Glutamatergic neuron (in vitro differentiated cells): ENCODE measurements around the gene IKBKG. TPM values are rescaled to one million over a fixed set of nuclear protein-coding genes. Genes with fewer than 3 reads are reported as not detected.
"Not testable (repeated sequence)": the region's sequence is repeated elsewhere in the genome, so short reads cannot be mapped to it uniquely, and the experiment has no call there.

Experiments
- DNase-seq: peaks from one replicate; pipeline ENCODE4 v3.0.0; 2022
- H3K27ac Mint-ChIP-seq: one replicate; pipeline ENCODE4 v1.8.0; 2020; ENCODE audit warnings: mild to moderate bottlenecking, mixed read lengths, inconsistent platforms; ENCODE audit not compliant: unreplicated experiment
- H3K27me3 Mint-ChIP-seq: one replicate; pipeline ENCODE4 v1.8.0; 2020; ENCODE audit warnings: mild to moderate bottlenecking, moderate library complexity, mixed read lengths, inconsistent platforms; ENCODE audit not compliant: unreplicated experiment
- H3K36me3 Mint-ChIP-seq: one replicate; pipeline ENCODE4 v1.8.0; 2020; ENCODE audit warnings: mild to moderate bottlenecking, mixed read lengths, inconsistent platforms; ENCODE audit not compliant: unreplicated experiment
- H3K4me1 Mint-ChIP-seq: one replicate; pipeline ENCODE4 v1.8.0; 2020; ENCODE audit warnings: mild to moderate bottlenecking, low read depth, mixed read lengths, inconsistent platforms; ENCODE audit not compliant: unreplicated experiment
- H3K4me3 Mint-ChIP-seq: one replicate; pipeline ENCODE4 v1.8.0; 2020; ENCODE audit warnings: mild to moderate bottlenecking, mixed read lengths, inconsistent platforms; ENCODE audit not compliant: unreplicated experiment
- H3K9me3 Mint-ChIP-seq: one replicate; pipeline ENCODE4 v1.8.0; 2020; ENCODE audit warnings: mild to moderate bottlenecking, moderate library complexity, mixed read lengths, inconsistent platforms; ENCODE audit not compliant: unreplicated experiment
- CTCF ChIP-seq: fragments of 200-600 bp; sonication (generic); IDR thresholded peaks from one replicate; pipeline ENCODE4 v1.5.0; 2021; ENCODE audit not compliant: partially characterized antibody, unreplicated experiment
- long read RNA-seq: library from polyadenylated mRNA; unstranded; transcript quantifications from one replicate; pipeline ENCODE4 v2.0.0, GENCODE V29; 2020; ENCODE audit not compliant: unreplicated experiment
- total RNA-seq: library from RNA; stranded (reverse); fragmentation: NEBNext Ultra II Directional; extraction: Animal tissue kit (Norgen Biotek cat#: 25700); gene quantifications from one replicate; pipeline ENCODE4 v1.2.1, GENCODE V29; 2021; ENCODE audit not compliant: unreplicated experiment

Gene IKBKG
- 27.6 TPM for total RNA-seq
- long read RNA-seq, partial matches to known transcripts = 0 of 4 reads
- long read RNA-seq, other reads (novel, unspliced or antisense) = 1 of 4 reads

- H3K4me1 Mint-ChIP-seq = peaks cover 4% of the 10 kb centered on the region
- TF ChIP-seq CTCF = no peak
- peak within 1 kb of the TSS; percentile 89 for H3K27ac Mint-ChIP-seq
- H3K9me3 Mint-ChIP-seq = peaks cover 6% of the 10 kb centered on the region
- DNase-seq = peak; percentile 91
- peak within 1 kb of the TSS; percentile 97 for H3K4me3 Mint-ChIP-seq
- H3K27me3 Mint-ChIP-seq = no peaks in the 10 kb centered on the region
- no peaks in the 10 kb centered on the region for H3K36me3 Mint-ChIP-seq
These were observed at the start of gene IKBKG for GRCh38 chrX:154547245-154548027. Gene IKBKG, plus strand, starts transcription at chrX:154547620. Its CDS starts 4,383 bp downstream, at chrX:154552003.

- not testable (repeated sequence) for H3K4me3 Mint-ChIP-seq, H3K9me3 Mint-ChIP-seq, H3K27ac Mint-ChIP-seq, H3K36me3 Mint-ChIP-seq, DNase-seq, H3K4me1 Mint-ChIP-seq, H3K27me3 Mint-ChIP-seq
These were observed 46.0 kb upstream of the IKBKG start for GRCh38 chrX:154501423-154501822.

- H3K36me3 Mint-ChIP-seq = no peaks in the 10 kb centered on the region
- H3K9me3 Mint-ChIP-seq = peaks cover 4% of the 10 kb centered on the region
- H3K27me3 Mint-ChIP-seq = peaks cover 2% of the 10 kb centered on the region
- no peak overlapping the region for H3K27ac Mint-ChIP-seq
- DNase-seq = no peak
- no peaks in the 10 kb centered on the region for H3K4me1 Mint-ChIP-seq
- no peak for TF ChIP-seq CTCF
- H3K4me3 Mint-ChIP-seq = no peak overlapping the region
These were observed 45.3 kb upstream of the IKBKG start for GRCh38 chrX:154502098-154502497.

- H3K27me3 Mint-ChIP-seq = peaks cover 2% of the 10 kb centered on the region
- TF ChIP-seq CTCF = no peak
- H3K4me1 Mint-ChIP-seq = no peaks in the 10 kb centered on the region
- DNase-seq = no peak
- H3K4me3 Mint-ChIP-seq = no peak overlapping the region
- H3K36me3 Mint-ChIP-seq = no peaks in the 10 kb centered on the region
- no peak overlapping the region for H3K27ac Mint-ChIP-seq
- peaks cover 4% of the 10 kb centered on the region for H3K9me3 Mint-ChIP-seq
These were observed 44.4 kb upstream of the IKBKG start for GRCh38 chrX:154502989-154503388.

GRCh38 chrX:154505734-154506133, 41.7 kb upstream of the IKBKG start:
- peaks cover 5% of the 10 kb centered on the region for H3K27me3 Mint-ChIP-seq
- H3K9me3 Mint-ChIP-seq = peaks cover 4% of the 10 kb centered on the region
- no peaks in the 10 kb centered on the region for H3K4me1 Mint-ChIP-seq

More at GRCh38 chrX:154505734-154506133, 41.7 kb upstream of the IKBKG start:
- no peak overlapping the region for H3K4me3 Mint-ChIP-seq
- TF ChIP-seq CTCF = no peak
- DNase-seq = no peak
- no peak overlapping the region for H3K27ac Mint-ChIP-seq
- H3K36me3 Mint-ChIP-seq = peaks cover 9% of the 10 kb centered on the region
